Measurements from ENCODE around the gene CAPRIN2.
A peak's percentile ranks its signal among the peaks of the same experiment; 100 is the strongest.

The CAPRIN2 gene, protein sequence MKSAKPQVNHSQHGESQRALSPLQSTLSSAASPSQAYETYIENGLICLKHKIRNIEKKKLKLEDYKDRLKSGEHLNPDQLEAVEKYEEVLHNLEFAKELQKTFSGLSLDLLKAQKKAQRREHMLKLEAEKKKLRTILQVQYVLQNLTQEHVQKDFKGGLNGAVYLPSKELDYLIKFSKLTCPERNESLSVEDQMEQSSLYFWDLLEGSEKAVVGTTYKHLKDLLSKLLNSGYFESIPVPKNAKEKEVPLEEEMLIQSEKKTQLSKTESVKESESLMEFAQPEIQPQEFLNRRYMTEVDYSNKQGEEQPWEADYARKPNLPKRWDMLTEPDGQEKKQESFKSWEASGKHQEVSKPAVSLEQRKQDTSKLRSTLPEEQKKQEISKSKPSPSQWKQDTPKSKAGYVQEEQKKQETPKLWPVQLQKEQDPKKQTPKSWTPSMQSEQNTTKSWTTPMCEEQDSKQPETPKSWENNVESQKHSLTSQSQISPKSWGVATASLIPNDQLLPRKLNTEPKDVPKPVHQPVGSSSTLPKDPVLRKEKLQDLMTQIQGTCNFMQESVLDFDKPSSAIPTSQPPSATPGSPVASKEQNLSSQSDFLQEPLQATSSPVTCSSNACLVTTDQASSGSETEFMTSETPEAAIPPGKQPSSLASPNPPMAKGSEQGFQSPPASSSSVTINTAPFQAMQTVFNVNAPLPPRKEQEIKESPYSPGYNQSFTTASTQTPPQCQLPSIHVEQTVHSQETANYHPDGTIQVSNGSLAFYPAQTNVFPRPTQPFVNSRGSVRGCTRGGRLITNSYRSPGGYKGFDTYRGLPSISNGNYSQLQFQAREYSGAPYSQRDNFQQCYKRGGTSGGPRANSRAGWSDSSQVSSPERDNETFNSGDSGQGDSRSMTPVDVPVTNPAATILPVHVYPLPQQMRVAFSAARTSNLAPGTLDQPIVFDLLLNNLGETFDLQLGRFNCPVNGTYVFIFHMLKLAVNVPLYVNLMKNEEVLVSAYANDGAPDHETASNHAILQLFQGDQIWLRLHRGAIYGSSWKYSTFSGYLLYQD

DNA sequence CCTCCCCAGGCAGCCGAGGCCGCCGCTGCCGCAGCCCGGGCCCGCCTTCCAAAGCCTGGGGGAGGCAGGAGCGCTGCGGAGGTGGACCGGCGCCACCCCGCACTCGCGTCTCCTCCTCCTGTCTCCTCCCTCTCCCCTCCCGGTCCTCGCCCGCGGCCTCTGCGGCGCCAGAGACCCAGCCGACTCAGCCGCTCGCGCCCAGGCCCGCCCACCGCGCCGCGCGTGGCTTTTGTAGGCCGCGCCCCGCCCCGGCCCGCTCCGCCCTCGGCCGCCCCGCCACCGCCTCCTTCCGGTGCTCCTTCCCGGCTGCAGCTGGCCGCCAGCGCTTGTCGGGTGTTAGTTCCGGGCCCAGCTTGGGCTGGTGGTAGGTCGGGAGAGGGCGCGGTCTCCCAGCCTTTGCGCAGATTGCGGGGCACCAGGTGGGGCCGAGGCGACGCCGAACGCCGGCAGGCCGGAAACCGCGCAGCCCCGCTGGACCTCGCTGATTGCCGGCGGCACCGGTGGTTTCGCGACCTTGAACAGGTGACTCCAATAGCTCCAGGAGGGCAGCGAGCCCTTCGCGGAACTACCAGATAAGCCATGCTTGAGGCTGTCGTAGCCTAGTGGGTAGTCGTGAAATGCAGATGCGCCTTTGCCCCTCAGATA lies at the start of gene CAPRIN2:
CAPRIN2 (minus strand) TSS at position 202 of the 645 bp plus-strand sequence. CDS start 1,431 bp downstream, outside the sequence.
- DNase-seq (ENCODE audit: low read depth), result peak; percentile 96
- TF ChIP-seq POLR2A (IDR thresholded peaks at IDR 0.05; ENCODE audit: extremely low read depth, insufficient read length), result peak; percentile 57
- TF ChIP-seq MYC (IDR thresholded peaks at IDR 0.05; ENCODE audit: low read depth, low read length), result peak; percentile 74
- TF ChIP-seq, protein P1, sequence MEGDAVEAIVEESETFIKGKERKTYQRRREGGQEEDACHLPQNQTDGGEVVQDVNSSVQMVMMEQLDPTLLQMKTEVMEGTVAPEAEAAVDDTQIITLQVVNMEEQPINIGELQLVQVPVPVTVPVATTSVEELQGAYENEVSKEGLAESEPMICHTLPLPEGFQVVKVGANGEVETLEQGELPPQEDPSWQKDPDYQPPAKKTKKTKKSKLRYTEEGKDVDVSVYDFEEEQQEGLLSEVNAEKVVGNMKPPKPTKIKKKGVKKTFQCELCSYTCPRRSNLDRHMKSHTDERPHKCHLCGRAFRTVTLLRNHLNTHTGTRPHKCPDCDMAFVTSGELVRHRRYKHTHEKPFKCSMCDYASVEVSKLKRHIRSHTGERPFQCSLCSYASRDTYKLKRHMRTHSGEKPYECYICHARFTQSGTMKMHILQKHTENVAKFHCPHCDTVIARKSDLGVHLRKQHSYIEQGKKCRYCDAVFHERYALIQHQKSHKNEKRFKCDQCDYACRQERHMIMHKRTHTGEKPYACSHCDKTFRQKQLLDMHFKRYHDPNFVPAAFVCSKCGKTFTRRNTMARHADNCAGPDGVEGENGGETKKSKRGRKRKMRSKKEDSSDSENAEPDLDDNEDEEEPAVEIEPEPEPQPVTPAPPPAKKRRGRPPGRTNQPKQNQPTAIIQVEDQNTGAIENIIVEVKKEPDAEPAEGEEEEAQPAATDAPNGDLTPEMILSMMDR (IDR thresholded peaks at IDR 0.05; ENCODE audit: low read depth, low read length), result no peak
- TF ChIP-seq, protein P2, sequence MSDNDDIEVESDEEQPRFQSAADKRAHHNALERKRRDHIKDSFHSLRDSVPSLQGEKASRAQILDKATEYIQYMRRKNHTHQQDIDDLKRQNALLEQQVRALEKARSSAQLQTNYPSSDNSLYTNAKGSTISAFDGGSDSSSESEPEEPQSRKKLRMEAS (IDR thresholded peaks at IDR 0.05; ENCODE audit: low read depth, low read length), result peak; percentile 64
- H3K4me3 ChIP-seq (ENCODE audit: low read depth, low read length), result peak within 1 kb of the TSS; percentile 73

DNA sequence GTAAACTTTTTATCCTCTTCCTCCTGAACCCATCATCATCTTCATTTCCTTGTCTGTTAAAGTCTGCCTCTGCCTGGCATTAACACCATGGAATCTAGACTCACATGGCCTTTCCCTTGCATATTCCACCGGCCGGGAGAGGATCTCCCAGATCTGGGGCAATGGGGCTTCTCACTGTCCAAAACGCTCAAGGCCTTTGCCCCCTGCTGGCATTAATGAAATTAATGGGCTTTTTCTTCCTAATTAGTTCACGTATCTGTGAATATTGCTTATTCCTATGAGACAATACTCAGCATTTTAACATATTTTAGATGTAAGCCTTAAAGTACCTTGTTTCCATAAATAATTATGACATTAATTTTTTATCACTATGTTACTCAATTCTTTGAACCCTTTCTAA lies 42.9 kb upstream of the CAPRIN2 start:
- H3K4me3 ChIP-seq (ENCODE audit: low read depth, low read length), result no peak overlapping the region
- DNase-seq (ENCODE audit: low read depth), result no peak
- TF ChIP-seq MYC (IDR thresholded peaks at IDR 0.05; ENCODE audit: low read depth, low read length) (no peak), POLR2A (IDR thresholded peaks at IDR 0.05; ENCODE audit: extremely low read depth, insufficient read length) (no peak)
- TF ChIP-seq, protein P1 (IDR thresholded peaks at IDR 0.05; ENCODE audit: low read depth, low read length), result no peak
- TF ChIP-seq, protein P2 (IDR thresholded peaks at IDR 0.05; ENCODE audit: low read depth, low read length), result no peak

DNA sequence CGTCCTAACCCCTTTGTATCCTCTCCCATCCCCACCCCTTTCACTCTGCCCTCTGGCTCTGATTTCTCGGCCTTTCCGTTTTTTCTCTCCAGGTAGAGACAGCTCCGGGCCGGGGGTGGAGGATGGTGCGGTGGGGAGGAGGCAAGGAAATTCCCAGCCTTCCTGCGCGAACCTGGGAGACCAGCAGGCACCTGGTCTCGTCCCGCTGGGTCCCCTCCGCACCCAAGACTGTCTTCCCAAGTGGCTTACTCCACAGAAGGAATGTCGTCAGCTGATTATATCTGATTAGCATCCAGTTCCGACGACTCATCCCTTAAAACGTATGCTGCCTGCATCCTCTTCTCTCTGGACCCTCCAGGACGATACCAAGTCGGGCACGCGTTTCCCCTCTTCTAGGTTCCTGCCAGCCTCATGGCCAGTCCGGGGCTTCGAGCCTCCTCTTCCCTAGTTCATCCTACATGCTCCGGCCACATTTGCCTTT lies 42.2 kb upstream of the CAPRIN2 start:
- TF ChIP-seq, protein P2 (IDR thresholded peaks at IDR 0.05; ENCODE audit: low read depth, low read length), result no peak
- TF ChIP-seq POLR2A (IDR thresholded peaks at IDR 0.05; ENCODE audit: extremely low read depth, insufficient read length) (no peak), MYC (IDR thresholded peaks at IDR 0.05; ENCODE audit: low read depth, low read length) (no peak)
- TF ChIP-seq, protein P1 (IDR thresholded peaks at IDR 0.05; ENCODE audit: low read depth, low read length), result no peak
- no peak overlapping the region for H3K4me3 ChIP-seq (ENCODE audit: low read depth, low read length)
- no peak for DNase-seq (ENCODE audit: low read depth)

DNA sequence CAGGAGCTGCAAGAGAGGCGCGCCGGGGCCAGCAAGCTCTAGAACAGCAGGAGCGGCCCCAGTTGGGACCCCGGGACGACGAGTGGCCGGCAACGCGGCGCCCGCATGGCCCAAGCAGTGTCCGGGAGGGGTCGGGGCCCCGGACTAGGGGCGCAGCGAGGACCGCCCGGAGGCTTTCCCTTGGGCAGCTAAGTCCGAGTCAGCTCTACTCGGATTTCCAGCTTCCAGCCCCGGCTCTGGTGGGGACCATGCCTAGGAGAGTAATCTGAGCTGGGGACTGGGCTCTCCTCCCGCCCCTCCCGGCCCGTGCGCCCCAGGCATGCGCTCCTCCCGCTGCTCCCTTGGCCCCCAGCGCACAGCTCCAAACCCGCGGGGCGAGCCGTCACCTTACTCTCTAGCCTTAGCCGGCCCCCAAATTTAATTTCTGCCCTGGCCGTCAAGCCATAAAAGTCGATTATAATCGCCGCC lies 41.6 kb upstream of the CAPRIN2 start:
- TF ChIP-seq, protein P1 (IDR thresholded peaks at IDR 0.05; ENCODE audit: low read depth, low read length), result no peak
- 0 out of 2 replicates have a peak, but pooled peaks have one; percentile 26 for TF ChIP-seq MYC (IDR thresholded peaks at IDR 0.05; ENCODE audit: low read depth, low read length)
- TF ChIP-seq POLR2A (IDR thresholded peaks at IDR 0.05; ENCODE audit: extremely low read depth, insufficient read length), result no peak
- H3K4me3 ChIP-seq (ENCODE audit: low read depth, low read length), result peak overlapping the region; percentile 65
- no peak for DNase-seq (ENCODE audit: low read depth)
